ENCODE data around the gene NEK10.

GRCh38 chr3:27221264-27221932, 147.8 kb downstream of the NEK10 start:
- TF ChIP-seq CTCF (IDR thresholded peaks at IDR 0.05) (no peak), POLR2AphosphoS5 (IDR thresholded peaks at IDR 0.05) (no peak)
